GM23248 (cell line): Measurements from ENCODE around the gene GNAL.

Experiments
- EZH2 ChIP-seq: fragments of 200-600 bp; sonication (generic); IDR thresholded peaks from 2 replicates; pipeline ENCODE4 v1.6.1; 2018; ENCODE audit warnings: antibody characterized with exemption, mild to moderate bottlenecking; ENCODE audit not compliant: insufficient read depth, poor library complexity, severe bottlenecking
- EZH2phosphoT487 ChIP-seq: fragments of 200-600 bp; sonication (generic); IDR thresholded peaks from 2 replicates; pipeline ENCODE4 v1.6.1; 2018; ENCODE audit warnings: antibody characterized with exemption, moderate library complexity, mild to moderate bottlenecking, low read depth; ENCODE audit not compliant: insufficient read depth

- TF ChIP-seq EZH2 (no peak), EZH2phosphoT487 (no peak)
Observed at GRCh38 chr18:11889284-11889683, 200.2 kb downstream of the GNAL start.
